Activated CD8-positive, alpha-beta memory T cell treated with anti-CD3 and anti-CD28 coated beads, Interleukin-2, amount 50 U/mL, for 1 hour (primary cell): Measurements from ENCODE around the gene CYB5RL.

ENCODE experiments used
- DNase-seq: peaks from one replicate; pipeline ENCODE4 v3.0.0-alpha.2; 2020; ENCODE audit errors: extremely low read depth

The CYB5RL gene

DNA sequence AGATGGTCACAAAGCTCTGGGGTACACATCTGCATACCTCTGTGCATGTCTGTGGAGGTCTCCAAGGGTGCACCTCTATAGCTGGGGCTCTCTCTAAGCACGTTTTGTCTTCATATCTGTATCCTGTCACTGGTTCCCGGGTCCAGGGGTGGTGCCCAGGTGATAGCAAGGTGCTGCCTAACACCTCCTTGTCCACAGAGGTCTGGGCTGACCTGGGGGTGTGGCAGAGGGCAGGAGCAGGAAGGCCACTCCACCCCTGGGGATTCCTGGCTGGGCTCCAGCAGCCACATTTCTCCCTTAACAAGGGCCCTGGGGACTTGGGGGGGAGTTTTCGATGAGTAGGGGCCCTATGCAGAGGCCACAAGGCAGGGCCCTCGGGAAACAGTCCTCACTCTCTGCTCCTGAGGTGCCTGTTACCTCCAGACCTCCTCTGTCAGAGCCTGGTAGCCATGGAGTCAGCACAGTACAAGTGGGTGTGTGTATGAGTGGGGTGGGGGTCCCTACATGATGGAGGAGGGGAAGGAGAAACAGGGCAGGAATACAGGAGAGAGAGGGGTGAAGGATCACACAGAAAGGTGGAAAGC, 40.0 kb downstream of the CYB5RL start:
- no peak for DNase-seq

DNA sequence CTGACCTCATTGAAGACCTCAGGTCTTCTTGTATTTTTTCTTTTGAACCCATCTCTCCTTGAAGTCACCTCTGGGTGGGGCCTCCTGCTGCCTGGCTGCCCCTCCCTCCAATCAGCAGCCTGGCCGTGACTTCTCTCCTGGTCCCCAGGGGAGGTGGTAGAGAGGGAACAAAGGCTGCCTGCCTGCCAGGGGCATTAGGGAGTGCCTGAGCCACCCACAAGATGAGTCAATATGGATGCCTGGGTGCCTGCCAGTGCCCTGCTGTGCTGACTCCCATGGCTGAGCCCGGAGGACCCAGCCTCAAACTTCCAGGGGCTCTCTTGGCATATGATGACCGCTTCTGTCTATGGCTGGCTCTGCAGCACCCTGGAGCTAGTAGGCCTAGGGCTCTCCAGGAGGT, 41.8 kb downstream of the CYB5RL start:
- no peak for DNase-seq

DNA sequence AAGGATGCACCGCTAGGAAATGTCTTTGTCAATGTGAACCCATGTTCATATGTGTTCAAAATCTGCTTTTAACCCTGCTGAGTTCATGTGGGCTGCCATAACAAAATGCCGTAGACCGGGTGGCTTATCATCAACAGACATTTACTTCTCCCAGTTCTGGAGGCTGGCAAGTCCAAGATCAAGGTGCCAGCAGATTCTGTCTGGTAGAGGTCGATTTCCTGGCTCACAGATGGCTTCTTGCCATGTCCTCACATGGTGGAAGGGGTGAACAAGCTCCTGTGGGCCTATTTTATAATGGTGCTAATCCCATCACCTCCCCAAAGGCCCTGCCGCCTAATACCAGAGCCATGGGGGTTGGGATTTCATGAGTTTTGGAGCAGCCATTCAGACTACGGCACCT, 42.4 kb downstream of the CYB5RL start:
- DNase-seq = no peak

DNA sequence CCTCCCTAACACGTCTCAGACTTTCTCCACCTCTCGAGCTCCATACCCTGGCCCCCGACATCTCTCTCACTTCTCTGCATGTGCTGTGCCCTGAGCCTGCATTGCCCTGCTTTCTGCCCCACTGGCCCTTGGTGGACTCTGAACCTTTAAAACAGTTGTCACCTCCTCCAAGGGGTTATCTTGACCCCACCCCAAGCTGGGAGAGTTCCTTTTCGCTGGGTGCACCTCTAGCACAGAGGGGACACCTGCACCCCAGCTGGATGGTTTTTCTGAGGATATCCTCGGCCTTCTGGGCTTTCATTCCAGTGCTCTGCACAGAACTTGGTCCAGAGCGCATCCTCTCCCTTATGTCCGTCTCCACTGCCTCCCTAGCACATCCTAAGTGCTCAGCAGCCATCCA, 42.8 kb downstream of the CYB5RL start:
- DNase-seq = no peak

- no peak for DNase-seq
Measured at GRCh38 chr1:54156201-54156600, 43.6 kb downstream of the CYB5RL start.

DNA sequence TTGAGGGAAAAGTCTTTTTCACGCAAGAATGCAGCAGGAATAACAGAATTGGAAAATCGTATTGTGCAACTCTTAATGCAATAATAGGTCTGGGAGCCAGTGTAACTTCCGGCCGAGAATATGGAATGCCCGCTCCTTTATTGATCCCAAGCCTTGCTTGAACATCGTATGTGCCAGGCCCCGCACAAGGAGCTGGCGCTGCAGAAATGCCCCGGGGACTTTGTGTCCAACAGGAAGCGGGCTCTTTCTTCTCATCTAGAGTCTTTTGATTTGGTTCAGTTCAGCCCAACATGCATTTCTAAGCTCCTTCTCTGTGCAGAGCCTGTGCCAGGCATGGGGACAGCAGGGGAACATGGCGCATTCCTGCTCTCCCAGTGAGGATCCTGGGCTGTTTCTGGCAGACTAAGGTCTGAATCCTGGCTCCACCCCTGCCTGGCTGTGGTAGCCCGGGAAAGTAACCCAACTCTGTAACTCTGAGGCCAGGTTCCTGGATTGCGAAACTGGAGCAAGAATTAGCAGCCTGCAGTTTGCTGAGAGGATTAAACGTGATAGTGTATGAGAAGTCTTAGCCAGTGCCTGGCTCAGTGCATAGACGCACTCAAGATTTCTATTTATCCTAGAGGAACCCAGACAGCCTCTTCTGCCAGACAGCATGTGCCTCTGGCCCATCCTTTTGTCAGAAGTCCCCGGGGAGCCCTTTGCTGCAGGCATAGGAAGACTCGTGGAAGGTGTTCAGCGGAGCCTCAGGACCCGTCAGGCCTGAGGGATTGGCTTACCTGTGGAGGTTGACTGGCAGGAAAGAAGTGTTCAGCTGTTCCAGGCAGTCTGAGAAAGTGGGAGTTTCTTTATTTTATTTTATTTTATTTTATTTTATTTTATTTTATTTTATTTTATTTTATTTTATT, 46.0 kb downstream of the CYB5RL start:
- no peak for DNase-seq

DNA sequence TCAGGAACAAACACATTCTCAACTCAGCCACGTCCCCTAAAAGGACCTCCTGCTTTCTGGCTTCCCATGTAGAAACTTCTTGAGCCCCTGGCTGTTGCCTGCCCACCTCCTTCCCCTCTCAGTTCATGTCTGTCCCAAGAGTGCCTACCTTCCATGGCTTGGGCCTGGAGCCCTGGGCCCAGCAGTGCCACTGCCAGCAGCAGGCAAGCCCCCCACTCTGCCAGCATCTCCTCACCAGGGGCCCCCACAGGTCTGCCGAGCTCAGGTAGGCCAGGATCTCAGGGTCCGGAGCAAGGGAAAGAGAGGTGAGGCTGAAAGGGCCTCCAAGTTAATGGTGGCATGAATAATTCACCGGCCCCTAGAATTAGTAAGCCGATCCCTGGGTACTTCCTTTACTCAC, 47.1 kb downstream of the CYB5RL start, which contains the start of gene CDCP2:
Gene CDCP2, minus strand, starts transcription at position 305 of the 400 bp plus-strand sequence. Its CDS starts 78 bp downstream, at position 227.
- DNase-seq = no peak

GRCh38 chr1:54151013-54151412, 48.8 kb downstream of the CYB5RL start:
- DNase-seq = no peak
